ENCODE results near the gene NEGR1.

- TF ChIP-seq EP300 (conservative IDR thresholded peaks at IDR 0.05; ENCODE audit: poor library complexity, severe bottlenecking) (no peak), EZH2 (IDR thresholded peaks at IDR 0.05; ENCODE audit: borderline replicate concordance, insufficient read depth, low read length, poor library complexity, severe bottlenecking) (no peak), MXI1 (conservative IDR thresholded peaks at IDR 0.05; ENCODE audit: poor library complexity, severe bottlenecking) (no peak)
Observed at GRCh38 chr1:72062584-72062983, 219.8 kb downstream of the NEGR1 start.
